ENCODE data around the gene ATF3.

DNA sequence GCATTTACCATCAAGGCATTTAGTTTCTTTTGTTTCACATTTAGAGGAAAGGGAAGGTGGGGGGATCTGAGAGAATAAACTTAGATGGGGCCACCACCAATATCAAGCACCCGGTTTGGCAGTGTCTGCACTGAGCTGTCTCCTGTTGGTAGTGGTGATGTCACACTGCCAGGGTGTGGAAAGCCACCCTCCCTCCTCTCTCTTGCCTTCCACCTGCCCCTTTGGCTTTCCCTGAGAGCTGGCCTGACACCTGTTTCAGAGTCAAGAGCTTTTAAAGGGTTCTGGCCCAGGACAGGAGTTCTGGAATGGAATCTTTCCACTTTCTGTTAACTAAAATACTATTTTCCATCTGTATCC lies 13.4 kb downstream of the ATF3 start:
- TF ChIP-seq, protein P1, sequence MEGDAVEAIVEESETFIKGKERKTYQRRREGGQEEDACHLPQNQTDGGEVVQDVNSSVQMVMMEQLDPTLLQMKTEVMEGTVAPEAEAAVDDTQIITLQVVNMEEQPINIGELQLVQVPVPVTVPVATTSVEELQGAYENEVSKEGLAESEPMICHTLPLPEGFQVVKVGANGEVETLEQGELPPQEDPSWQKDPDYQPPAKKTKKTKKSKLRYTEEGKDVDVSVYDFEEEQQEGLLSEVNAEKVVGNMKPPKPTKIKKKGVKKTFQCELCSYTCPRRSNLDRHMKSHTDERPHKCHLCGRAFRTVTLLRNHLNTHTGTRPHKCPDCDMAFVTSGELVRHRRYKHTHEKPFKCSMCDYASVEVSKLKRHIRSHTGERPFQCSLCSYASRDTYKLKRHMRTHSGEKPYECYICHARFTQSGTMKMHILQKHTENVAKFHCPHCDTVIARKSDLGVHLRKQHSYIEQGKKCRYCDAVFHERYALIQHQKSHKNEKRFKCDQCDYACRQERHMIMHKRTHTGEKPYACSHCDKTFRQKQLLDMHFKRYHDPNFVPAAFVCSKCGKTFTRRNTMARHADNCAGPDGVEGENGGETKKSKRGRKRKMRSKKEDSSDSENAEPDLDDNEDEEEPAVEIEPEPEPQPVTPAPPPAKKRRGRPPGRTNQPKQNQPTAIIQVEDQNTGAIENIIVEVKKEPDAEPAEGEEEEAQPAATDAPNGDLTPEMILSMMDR (conservative IDR thresholded peaks at IDR 0.05): no peak
- TF ChIP-seq EZH2 (IDR thresholded peaks at IDR 0.05; ENCODE audit: low read depth): no peak
